Duodenal mucosa (tissue), 2 donors: Measurements from ENCODE around the gene UTRN.

Source experiments
- H3K27ac ChIP-seq: one replicate; pipeline ENCODE4 v1.7.0; 2013; ENCODE audit warnings: low read depth, low read length
- H3K27me3 ChIP-seq, 2 donors: one replicate each; pipeline ENCODE4 v1.7.0; 2013; ENCODE audit warnings: low read length in 2 of 2, control low read depth in 1 of 2; ENCODE audit not compliant: insufficient read depth in 2 of 2, control insufficient read depth in 1 of 2
- H3K36me3 ChIP-seq, 2 donors: one replicate each; pipeline ENCODE4 v1.7.0; 2013; ENCODE audit warnings: low read length in 2 of 2, control low read depth in 1 of 2; ENCODE audit not compliant: insufficient read depth in 2 of 2, control insufficient read depth in 1 of 2
- H3K4me1 ChIP-seq, 2 donors: one replicate each; pipeline ENCODE4 v1.7.0; 2013; ENCODE audit warnings: low read length in 2 of 2, control low read depth in 1 of 2; ENCODE audit not compliant: insufficient read depth in 2 of 2, control insufficient read depth in 1 of 2
- H3K4me3 ChIP-seq, 2 donors: one replicate each; pipeline ENCODE4 v1.7.0; 2013; ENCODE audit warnings: low read length in 2 of 2, low read depth in 1 of 2
- H3K9ac ChIP-seq, 2 donors: one replicate each; pipeline ENCODE4 v1.7.0; 2013; ENCODE audit warnings: low read length in 2 of 2, low read depth in 1 of 2
- H3K9me3 ChIP-seq, 2 donors: one replicate each; pipeline ENCODE4 v1.7.0; 2013; ENCODE audit warnings: low read length in 2 of 2, control low read depth in 1 of 2; ENCODE audit not compliant: control insufficient read depth in 1 of 2

Gene UTRN

DNA sequence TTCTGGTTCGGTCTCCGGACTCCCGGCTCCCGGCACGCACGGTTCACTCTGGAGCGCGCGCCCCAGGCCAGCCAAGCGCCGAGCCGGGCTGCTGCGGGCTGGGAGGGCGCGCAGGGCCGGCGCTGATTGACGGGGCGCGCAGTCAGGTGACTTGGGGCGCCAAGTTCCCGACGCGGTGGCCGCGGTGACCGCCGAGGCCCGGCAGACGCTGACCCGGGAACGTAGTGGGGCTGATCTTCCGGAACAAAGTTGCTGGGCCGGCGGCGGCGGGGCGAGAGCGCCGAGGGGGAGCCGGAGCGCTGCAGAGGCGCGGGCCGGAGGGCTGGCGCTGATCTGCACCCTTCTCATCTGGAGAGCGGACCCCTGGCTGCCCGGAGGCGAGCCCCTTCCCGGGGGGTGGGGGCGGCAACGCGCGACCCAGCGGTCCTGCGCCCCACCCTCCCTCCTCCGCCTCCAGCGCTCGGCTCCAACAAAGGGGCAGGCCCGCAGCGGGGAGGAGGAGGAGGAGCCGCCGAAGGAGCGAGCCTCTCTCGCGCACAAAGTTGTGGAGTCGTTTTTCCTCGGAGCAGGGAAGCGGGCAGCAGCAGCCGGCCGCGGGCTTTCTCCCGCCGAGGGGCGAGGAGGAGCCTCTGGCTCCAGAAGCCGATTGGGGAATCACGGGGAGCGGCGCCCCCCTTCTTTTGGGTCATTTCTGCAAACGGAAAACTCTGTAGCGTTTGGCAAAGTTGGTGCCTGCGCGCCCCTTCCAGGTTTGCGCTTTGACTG lies at the start of gene UTRN:
UTRN (plus strand) TSS at position 553 of the 765 bp plus-strand sequence. CDS start 6,494 bp downstream, outside the sequence.
- no peaks in the 10 kb centered on the region for H3K9me3 ChIP-seq
- peaks cover 9 to 15% of the 10 kb centered on the region in 2 donors for H3K4me1 ChIP-seq
- H3K27ac ChIP-seq, result peak within 1 kb of the TSS; percentile 63
- H3K36me3 ChIP-seq, result no peaks in the 10 kb centered on the region
- H3K27me3 ChIP-seq, result no peaks in the 10 kb centered on the region
- H3K9ac ChIP-seq, result peak within 1 kb of the TSS; percentile 78 to 87
- peak within 1 kb of the TSS; percentile 93 to 95 for H3K4me3 ChIP-seq

GRCh38 chr6:144244688-144245087 lies 40.4 kb upstream of the UTRN start:
- H3K4me1 ChIP-seq, result no peaks in the 10 kb centered on the region
- no peak overlapping the region for H3K27ac ChIP-seq
- H3K9me3 ChIP-seq, result peaks cover 0 to 5% of the 10 kb centered on the region in 2 donors
- no peaks in the 10 kb centered on the region for H3K27me3 ChIP-seq
- no peaks in the 10 kb centered on the region for H3K36me3 ChIP-seq
- H3K4me3 ChIP-seq, result no peak overlapping the region
- no peak overlapping the region for H3K9ac ChIP-seq

DNA sequence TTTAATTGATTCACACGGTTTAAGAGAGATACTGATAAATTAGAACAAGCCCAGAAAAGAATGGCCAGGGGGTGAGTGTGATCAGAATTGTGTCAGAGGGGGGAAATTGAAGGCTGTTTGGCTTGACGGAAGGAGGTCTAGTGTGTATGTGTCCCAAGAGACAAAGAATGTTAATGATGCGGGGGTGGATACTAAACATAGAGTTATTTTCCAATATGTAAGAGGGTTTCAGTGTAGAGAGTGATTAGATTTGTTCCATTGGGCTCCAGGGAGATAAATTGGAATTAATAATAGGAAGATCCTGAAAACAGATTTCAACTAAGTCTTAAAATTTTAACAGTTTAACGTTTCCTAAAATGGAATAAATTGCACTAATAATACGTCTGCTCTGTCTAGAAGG lies 38.1 kb upstream of the UTRN start:
- peaks cover 0 to 5% of the 10 kb centered on the region in 2 donors for H3K9me3 ChIP-seq
- no peak overlapping the region for H3K4me3 ChIP-seq
- no peaks in the 10 kb centered on the region for H3K27me3 ChIP-seq
- H3K36me3 ChIP-seq, result no peaks in the 10 kb centered on the region
- no peak overlapping the region for H3K27ac ChIP-seq
- no peak overlapping the region for H3K9ac ChIP-seq
- no peaks in the 10 kb centered on the region for H3K4me1 ChIP-seq

DNA sequence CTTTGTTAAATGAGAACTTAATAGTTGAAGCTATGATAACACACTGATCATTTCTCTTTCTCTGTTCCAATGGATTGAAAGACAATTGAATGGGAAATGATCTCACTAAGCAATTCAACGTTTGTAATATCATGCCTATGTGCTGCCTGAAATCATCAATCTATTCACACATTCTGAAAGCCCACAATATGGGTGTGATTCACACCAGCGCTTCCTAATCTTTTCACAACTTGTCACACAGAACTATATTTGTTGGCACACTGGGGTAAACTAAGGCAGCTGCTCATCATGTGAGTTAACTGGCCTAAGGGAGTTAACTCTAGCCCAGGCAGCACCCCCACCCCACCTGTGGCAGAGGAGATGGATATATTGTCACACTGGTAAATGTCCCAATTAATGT lies 37.1 kb upstream of the UTRN start:
- Histone ChIP-seq H3K27ac (no peak overlapping the region), H3K27me3 (no peaks in the 10 kb centered on the region), H3K9ac (no peak overlapping the region), H3K36me3 (no peaks in the 10 kb centered on the region), H3K4me3 (no peak overlapping the region), H3K9me3 (peaks cover 0 to 5% of the 10 kb centered on the region in 2 donors), H3K4me1 (no peaks in the 10 kb centered on the region)

DNA sequence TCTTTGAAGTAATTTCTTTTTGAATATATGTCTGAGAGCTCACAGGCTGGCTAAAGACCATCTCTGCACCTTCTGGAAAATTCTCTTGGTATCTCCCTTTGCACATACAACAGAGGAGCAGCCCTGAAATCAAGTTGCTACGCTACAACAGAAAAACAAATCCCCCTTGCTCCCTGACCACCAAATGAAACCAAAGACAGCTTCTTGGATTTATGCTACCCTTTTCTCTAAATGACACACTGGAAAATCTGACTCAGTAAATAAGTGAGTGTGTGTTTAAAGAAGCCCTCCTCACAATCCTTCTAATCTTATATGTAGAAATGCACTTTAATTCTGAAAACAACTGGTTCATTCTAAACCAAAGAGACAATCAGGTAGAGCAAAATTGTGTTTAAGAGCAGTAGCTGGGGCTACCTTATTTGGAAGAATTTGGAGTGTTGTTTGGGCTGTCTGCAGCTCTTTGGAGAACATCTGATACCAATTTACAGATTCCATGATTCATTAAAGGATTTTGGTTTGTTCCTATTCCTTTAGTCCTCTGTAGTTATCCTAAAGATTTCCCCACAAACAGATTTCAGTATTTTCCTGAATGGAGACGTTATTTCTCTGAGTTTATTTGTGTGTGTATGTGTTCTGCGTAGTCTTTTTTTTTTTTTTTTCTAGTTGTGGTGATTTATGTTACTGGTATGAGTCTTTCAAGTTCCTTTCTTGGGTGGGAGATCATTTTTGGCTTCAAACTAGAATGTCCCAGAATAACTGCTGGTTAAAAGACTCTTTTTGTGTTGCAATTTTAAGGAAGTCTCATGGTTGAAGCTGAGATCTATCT lies 36.4 kb upstream of the UTRN start:
- Histone ChIP-seq H3K27ac (no peak overlapping the region), H3K4me3 (no peak overlapping the region), H3K9me3 (peaks cover 0 to 5% of the 10 kb centered on the region in 2 donors), H3K4me1 (no peaks in the 10 kb centered on the region), H3K27me3 (no peaks in the 10 kb centered on the region), H3K9ac (no peak overlapping the region), H3K36me3 (no peaks in the 10 kb centered on the region)

DNA sequence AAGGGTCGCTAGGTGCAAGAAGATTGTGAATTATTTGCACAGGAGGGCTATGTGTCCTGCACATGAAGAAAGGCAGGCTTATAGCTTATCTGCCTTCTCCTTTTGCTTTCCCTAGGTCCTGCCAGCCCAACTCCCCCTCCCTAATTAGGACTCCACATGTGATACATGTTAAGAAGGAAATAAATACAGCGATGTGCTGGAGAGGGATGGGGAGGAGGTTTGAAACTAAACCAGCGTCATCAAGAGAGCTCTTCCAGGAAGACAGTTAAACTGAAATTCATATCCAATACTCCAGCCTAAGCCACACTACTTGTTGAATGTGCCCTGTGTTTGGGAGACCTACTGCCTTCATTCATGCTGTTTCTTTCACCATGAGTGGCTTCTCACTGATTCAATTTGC lies 34.9 kb upstream of the UTRN start:
- no peak overlapping the region for H3K27ac ChIP-seq
- H3K4me1 ChIP-seq, result no peaks in the 10 kb centered on the region
- no peaks in the 10 kb centered on the region for H3K27me3 ChIP-seq
- peaks cover 0 to 5% of the 10 kb centered on the region in 2 donors for H3K9me3 ChIP-seq
- H3K9ac ChIP-seq, result no peak overlapping the region
- H3K4me3 ChIP-seq, result no peak overlapping the region
- no peaks in the 10 kb centered on the region for H3K36me3 ChIP-seq

GRCh38 chr6:144252259-144252658 lies 32.9 kb upstream of the UTRN start:
- no peaks in the 10 kb centered on the region for H3K36me3 ChIP-seq
- H3K27ac ChIP-seq, result no peak overlapping the region
- no peaks in the 10 kb centered on the region for H3K4me1 ChIP-seq
- no peak overlapping the region for H3K9ac ChIP-seq
- no peaks in the 10 kb centered on the region for H3K9me3 ChIP-seq
- no peak overlapping the region for H3K4me3 ChIP-seq
- no peaks in the 10 kb centered on the region for H3K27me3 ChIP-seq

GRCh38 chr6:144259986-144260385 lies 25.1 kb upstream of the UTRN start:
- Histone ChIP-seq H3K4me3 (no peak overlapping the region), H3K36me3 (no peaks in the 10 kb centered on the region), H3K9me3 (no peaks in the 10 kb centered on the region), H3K27ac (no peak overlapping the region), H3K4me1 (peaks cover 0 to 3% of the 10 kb centered on the region in 2 donors), H3K9ac (no peak overlapping the region), H3K27me3 (no peaks in the 10 kb centered on the region)

GRCh38 chr6:144262470-144263369 lies 22.4 kb upstream of the UTRN start:
- H3K27me3 ChIP-seq, result no peaks in the 10 kb centered on the region
- H3K4me1 ChIP-seq, result peaks cover 0 to 4% of the 10 kb centered on the region in 2 donors
- no peak overlapping the region for H3K9ac ChIP-seq
- no peaks in the 10 kb centered on the region for H3K9me3 ChIP-seq
- H3K4me3 ChIP-seq, result no peak overlapping the region
- H3K36me3 ChIP-seq, result no peaks in the 10 kb centered on the region
- no peak overlapping the region for H3K27ac ChIP-seq
